Neuronal stem cell (in vitro differentiated cells): ENCODE measurements around the gene SYT13.
"Not testable (repeated sequence)": the region's sequence is repeated elsewhere in the genome, so short reads cannot be mapped to it uniquely, and the experiment has no call there.

ENCODE experiments used
- DNase-seq: peaks from one replicate; pipeline ENCODE4 v3.0.0-alpha.2; 2013; ENCODE audit warnings: low spot score
- H2AFZ ChIP-seq: one replicate; pipeline ENCODE4 v1.6.1; 2013; ENCODE audit warnings: mild to moderate bottlenecking, low read length, inconsistent platforms
- H2AK5ac ChIP-seq: 2 replicates; pipeline ENCODE4 v1.6.1; 2013; ENCODE audit warnings: low read depth, mild to moderate bottlenecking, inconsistent platforms, low read length, moderate library complexity, mixed read lengths
- H2BK120ac ChIP-seq: 2 replicates; pipeline ENCODE4 v1.6.1; 2013; ENCODE audit warnings: low read depth, mild to moderate bottlenecking, inconsistent platforms, low read length, moderate library complexity, mixed read lengths
- H2BK12ac ChIP-seq: one replicate; pipeline ENCODE4 v1.6.1; 2013; ENCODE audit warnings: low read length, inconsistent platforms
- H2BK15ac ChIP-seq: 2 replicates; pipeline ENCODE4 v1.6.1; 2013; ENCODE audit warnings: mild to moderate bottlenecking, low read length, inconsistent platforms, mixed read lengths
- H2BK5ac ChIP-seq: one replicate; pipeline ENCODE4 v1.6.1; 2013; ENCODE audit warnings: inconsistent platforms, mild to moderate bottlenecking, low read length, moderate library complexity
- H3K14ac ChIP-seq: one replicate; pipeline ENCODE4 v1.6.1; 2013; ENCODE audit warnings: low read length, inconsistent platforms
- H3K18ac ChIP-seq: 2 replicates; pipeline ENCODE4 v1.6.1; 2013; ENCODE audit warnings: low read length, inconsistent platforms
- H3K23ac ChIP-seq: 2 replicates; pipeline ENCODE4 v1.6.1; 2013; ENCODE audit warnings: low read depth, mild to moderate bottlenecking, mixed read lengths, low read length, inconsistent platforms; ENCODE audit not compliant: poor library complexity
- H3K27ac ChIP-seq: replicated peaks from 3 replicates; pipeline ENCODE4 v1.5.1; 2013; ENCODE audit warnings: low read length, inconsistent platforms
- H3K27me3 ChIP-seq, 3 experiments: 2 replicates each; pipeline ENCODE4 v1.6.1; 2013; ENCODE audit warnings: low read length in 3 of 3, mild to moderate bottlenecking in 2 of 3, inconsistent platforms in 1 of 3, low read depth in 1 of 3, mixed read lengths in 1 of 3, moderate library complexity in 1 of 3; ENCODE audit not compliant: control insufficient read depth in 3 of 3, insufficient read depth in 3 of 3
- H3K36me3 ChIP-seq, 2 donors: replicated peaks in 1 of 2; 2 replicates each; pipeline ENCODE4 v1.6.1; 2013; ENCODE audit warnings: low read length in 2 of 2; ENCODE audit not compliant: control insufficient read depth in 2 of 2, insufficient read depth in 2 of 2
- H3K4ac ChIP-seq: 2 replicates; pipeline ENCODE4 v1.6.1; 2013; ENCODE audit warnings: inconsistent platforms, mild to moderate bottlenecking, low read length, moderate library complexity
- H3K4me1 ChIP-seq, 2 donors: 1 replicate in 1 of 2; 2 replicates in 1 of 2; pipeline ENCODE4 v1.6.1; 2013; ENCODE audit warnings: low read length in 2 of 2, low read depth in 1 of 2; ENCODE audit not compliant: control insufficient read depth in 2 of 2, insufficient read depth in 1 of 2
- H3K4me2 ChIP-seq: one replicate; pipeline ENCODE4 v1.6.1; 2013; ENCODE audit warnings: mild to moderate bottlenecking, low read length, inconsistent platforms; ENCODE audit not compliant: insufficient read depth, poor library complexity, severe bottlenecking
- H3K4me3 ChIP-seq, 2 donors: 2 replicates each; pipeline ENCODE4 v1.5.1; 2013; ENCODE audit warnings: low read length in 2 of 2, mild to moderate bottlenecking in 2 of 2, inconsistent platforms in 1 of 2, moderate library complexity in 1 of 2
- H3K79me1 ChIP-seq: one replicate; pipeline ENCODE4 v1.6.1; 2013; ENCODE audit warnings: low read depth, mild to moderate bottlenecking, inconsistent platforms, low read length, moderate library complexity
- H3K9ac ChIP-seq: one replicate; pipeline ENCODE4 v1.6.1; 2013; ENCODE audit warnings: mild to moderate bottlenecking, low read depth, low read length, inconsistent platforms; ENCODE audit not compliant: poor library complexity
- H3K9me3 ChIP-seq, 2 donors: replicated peaks in 1 of 2; 2 replicates each; pipeline versions ENCODE3 to v1.6.1; 2013; ENCODE audit warnings: low read length in 2 of 2, mild to moderate bottlenecking in 2 of 2, inconsistent platforms in 1 of 2, low read depth in 1 of 2, mixed read lengths in 1 of 2, moderate library complexity in 1 of 2; ENCODE audit not compliant: control insufficient read depth in 2 of 2, insufficient read depth in 1 of 2
- H4K8ac ChIP-seq: one replicate; pipeline ENCODE4 v1.6.1; 2013; ENCODE audit warnings: low read depth, mild to moderate bottlenecking, inconsistent platforms, low read length, moderate library complexity
- H4K91ac ChIP-seq: one replicate; pipeline ENCODE4 v1.6.1; 2013; ENCODE audit warnings: low read length, low read depth, mild to moderate bottlenecking, inconsistent platforms; ENCODE audit not compliant: poor library complexity
- WGBS, 2 donors: extraction: QIAGEN DNeasy Blood & Tissue Kit; methylation state at CpG; one replicate each; pipeline ENCODE4 v1.1.7; 2013; ENCODE audit warnings: missing lambda C conversion rate in 2 of 2, mixed read lengths in 1 of 2; ENCODE audit not compliant: insufficient read length in 2 of 2, insufficient replicate concordance in 1 of 2; ENCODE audit errors: extremely low coverage in 2 of 2; 5-methylcytosine and 5-hydroxymethylcytosine counted together

Gene SYT13

DNA sequence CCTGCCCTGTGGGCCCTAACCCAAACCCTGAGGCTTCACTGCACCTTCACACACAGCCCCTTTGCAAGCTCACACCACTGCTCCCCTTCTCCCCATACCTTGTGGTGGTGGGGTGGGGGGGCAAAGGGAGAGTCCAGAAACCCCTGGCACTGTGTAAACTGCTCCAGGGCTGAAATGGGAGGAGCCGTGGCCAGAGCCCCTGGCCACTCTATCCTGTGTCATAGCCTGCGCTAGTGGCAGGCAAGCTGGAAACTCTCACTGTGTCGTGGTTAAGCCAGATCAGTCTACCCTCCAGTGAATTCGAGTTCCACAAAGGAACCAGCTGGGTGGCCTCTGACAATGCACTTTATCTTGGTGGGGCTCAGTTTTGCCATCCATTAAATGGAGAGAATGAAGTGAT is 8.4 kb upstream of the SYT13 start:
- no peak overlapping the region for H2AK5ac ChIP-seq
- H3K18ac ChIP-seq, result no peak overlapping the region
- H3K14ac ChIP-seq, result no peak overlapping the region
- no peaks in the 10 kb centered on the region for H3K9me3 ChIP-seq
- H3K9ac ChIP-seq, result no peak overlapping the region
- no peaks in the 10 kb centered on the region for H3K79me1 ChIP-seq
- H3K4me1 ChIP-seq, result no peaks in the 10 kb centered on the region
- H2BK15ac ChIP-seq, result no peak overlapping the region
- H3K4me3 ChIP-seq, result no peak overlapping the region
- no peak overlapping the region for H3K4ac ChIP-seq
- no peaks in the 10 kb centered on the region for H3K36me3 ChIP-seq
- no peak overlapping the region for H2BK12ac ChIP-seq
- H2BK5ac ChIP-seq, result no peak overlapping the region
- H2BK120ac ChIP-seq, result no peak overlapping the region
- no peak overlapping the region for H3K27ac ChIP-seq
- H4K8ac ChIP-seq, result no peak overlapping the region
- H3K23ac ChIP-seq, result no peak overlapping the region
- no peak overlapping the region for H4K91ac ChIP-seq
- no peak overlapping the region for H2AFZ ChIP-seq
- peaks cover 0 to 11% (median 0%) of the 10 kb centered on the region in 3 experiments for H3K27me3 ChIP-seq
- H3K4me2 ChIP-seq, result no peak overlapping the region
- DNase-seq, result no peak
- WGBS, 2 donors, result no CpG with 5 or more reads among the region's 4 CpGs

DNA sequence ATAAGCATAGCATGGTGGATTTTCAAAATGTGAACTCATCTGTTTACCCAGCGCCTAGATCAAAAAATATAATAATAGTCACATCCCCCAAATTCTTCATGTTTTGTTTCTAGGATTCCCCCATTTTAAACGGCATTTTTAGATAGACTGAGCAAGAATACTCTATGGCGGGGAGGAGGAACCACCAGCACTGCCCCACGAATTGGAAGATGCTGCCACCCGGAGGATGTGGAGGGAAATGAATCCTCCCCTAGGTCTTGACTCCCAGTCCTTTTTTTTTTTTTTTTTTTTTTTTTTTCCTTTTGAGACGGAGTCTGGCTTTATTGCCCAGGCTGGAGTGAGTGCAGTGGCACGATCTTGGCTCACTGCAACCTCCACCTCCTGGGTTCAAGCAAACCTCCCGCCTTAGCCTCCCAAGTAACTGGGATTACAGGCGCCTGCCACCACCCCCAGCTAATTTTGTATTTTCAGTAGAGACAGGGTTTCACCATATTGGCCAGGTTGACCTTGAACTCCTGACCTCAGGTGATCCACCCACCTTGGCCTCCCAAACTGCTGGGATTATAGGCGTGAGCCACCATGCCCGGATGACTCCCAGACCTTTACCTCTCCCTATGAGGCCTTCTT is 7.5 kb upstream of the SYT13 start:
- H2AFZ ChIP-seq, H2AK5ac ChIP-seq, H3K18ac ChIP-seq, H3K36me3 ChIP-seq, H2BK12ac ChIP-seq, H3K23ac ChIP-seq, H4K8ac ChIP-seq, H3K27ac ChIP-seq, H2BK15ac ChIP-seq, H3K4ac ChIP-seq, H3K4me1 ChIP-seq, H3K9ac ChIP-seq, H2BK5ac ChIP-seq, H3K9me3 ChIP-seq, H2BK120ac ChIP-seq, H3K4me2 ChIP-seq, H3K79me1 ChIP-seq, H4K91ac ChIP-seq, H3K4me3 ChIP-seq, H3K14ac ChIP-seq: not testable (repeated sequence)
- WGBS, 2 donors, result no CpG with 5 or more reads among the region's 11 CpGs
- peak; percentile 59 for DNase-seq
- peaks cover 0 to 11% (median 0%) of the 10 kb centered on the region in 3 experiments for H3K27me3 ChIP-seq

DNA sequence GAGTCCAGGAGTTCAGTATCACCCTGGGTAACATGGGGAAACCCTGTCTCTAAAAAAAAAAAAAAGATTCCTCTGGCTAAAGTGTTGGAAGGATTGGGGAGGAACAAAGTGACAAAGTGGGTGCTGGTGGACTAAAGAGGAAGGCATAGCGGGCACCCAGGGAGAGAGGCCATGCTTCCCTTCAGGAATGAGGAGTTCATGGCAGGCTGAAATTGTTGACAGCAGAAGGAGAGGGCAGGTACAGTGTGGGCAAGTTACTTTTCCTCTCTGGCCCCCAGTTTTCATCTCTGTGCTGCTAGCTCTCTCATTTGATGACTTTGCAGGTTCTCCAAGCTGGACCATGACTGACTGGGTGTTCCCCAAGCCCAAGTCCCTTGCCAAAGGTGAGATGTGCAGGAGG is 4.4 kb upstream of the SYT13 start:
- Histone ChIP-seq H2BK15ac (no peak overlapping the region), H3K4me3 (no peak overlapping the region), H2BK120ac (no peak overlapping the region), H2BK5ac (no peak overlapping the region), H3K23ac (no peak overlapping the region), H3K27me3 (peaks cover 0 to 39% (median 0%) of the 10 kb centered on the region in 3 experiments), H3K9me3 (peaks cover 0 to 3% of the 10 kb centered on the region in 2 donors), H3K4me2 (no peak overlapping the region), H2BK12ac (no peak overlapping the region), H3K4me1 (peaks cover 2% of the 10 kb centered on the region in 2 donors), H3K9ac (no peak overlapping the region), H3K79me1 (no peaks in the 10 kb centered on the region), H3K18ac (no peak overlapping the region), H3K36me3 (no peaks in the 10 kb centered on the region), H3K14ac (no peak overlapping the region), H4K8ac (no peak overlapping the region), H2AK5ac (no peak overlapping the region), H2AFZ (no peak overlapping the region), H3K4ac (no peak overlapping the region), H3K27ac (no peak overlapping the region), H4K91ac (no peak overlapping the region)
- DNase-seq, result no peak
- no CpG with 5 or more reads among the region's 1 CpG for WGBS, 2 donors

DNA sequence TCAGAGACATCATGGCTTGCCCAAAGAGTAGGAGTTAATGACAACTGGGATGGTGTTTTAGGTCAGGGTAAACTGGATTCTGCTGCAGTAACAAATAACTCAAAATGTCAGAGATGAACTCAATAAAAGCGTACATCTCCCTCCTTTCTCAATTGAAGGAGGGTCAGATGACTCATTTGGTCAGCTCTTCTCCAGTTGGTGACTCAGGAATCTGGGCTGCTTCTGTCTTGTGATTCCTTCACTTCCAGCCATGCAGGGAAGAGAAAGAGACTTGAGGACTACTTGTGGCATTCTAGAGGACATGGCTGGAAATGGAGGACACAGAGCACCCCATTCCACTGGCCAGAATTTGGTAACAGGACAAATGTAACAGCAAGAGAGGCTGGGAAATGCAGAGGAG is 3.2 kb upstream of the SYT13 start:
- Histone ChIP-seq H3K14ac (no peak overlapping the region), H4K8ac (no peak overlapping the region), H3K27me3 (peaks cover 0 to 51% (median 11%) of the 10 kb centered on the region in 3 experiments), H3K4me2 (no peak overlapping the region), H2AFZ (no peak overlapping the region), H3K36me3 (no peaks in the 10 kb centered on the region), H3K18ac (no peak overlapping the region), H3K4me3 (no peak overlapping the region), H4K91ac (no peak overlapping the region), H2AK5ac (no peak overlapping the region), H2BK120ac (no peak overlapping the region), H3K9ac (no peak overlapping the region), H3K23ac (no peak overlapping the region), H3K27ac (no peak overlapping the region), H2BK12ac (no peak overlapping the region), H3K9me3 (peaks cover 0 to 3% of the 10 kb centered on the region in 2 donors), H3K4ac (no peak overlapping the region), H2BK15ac (no peak overlapping the region), H3K79me1 (no peaks in the 10 kb centered on the region), H3K4me1 (peaks cover 5 to 6% of the 10 kb centered on the region in 2 donors), H2BK5ac (no peak overlapping the region)
- whole genome bisulfite sequencing, 2 donors, result no CpG with 5 or more reads among the region's 1 CpG
- no peak for DNase-seq
